ENCODE data around the gene VGF.
A peak's percentile ranks its signal among the peaks of the same experiment; 100 is the strongest.
"Not testable (repeated sequence)": the region's sequence is repeated elsewhere in the genome, so short reads cannot be mapped to it uniquely, and the experiment has no call there.

VGF gene

GRCh38 chr7:101165075-101165957 is at the start of gene VGF:
Gene VGF, minus strand, starts transcription at chr7:101165569. Its CDS starts 726 bp downstream, at chr7:101164843.
- TF ChIP-seq GATA1 (IDR thresholded peaks at IDR 0.05; ENCODE audit: low read depth, low read length) (no peak), POLR2A (IDR thresholded peaks at IDR 0.05; ENCODE audit: low read length) (no peak)
- peak; percentile 92 to 95 for DNase-seq

- no peak for TF ChIP-seq POLR2A (IDR thresholded peaks at IDR 0.05; ENCODE audit: low read length)
- TF ChIP-seq GATA1 (IDR thresholded peaks at IDR 0.05; ENCODE audit: low read depth, low read length) = no peak
- no peak for DNase-seq
Observed at GRCh38 chr7:101212014-101212413, 46.6 kb upstream of the VGF start.

- no peak for DNase-seq
- TF ChIP-seq GATA1 (IDR thresholded peaks at IDR 0.05; ENCODE audit: low read depth, low read length) = no peak
- TF ChIP-seq POLR2A (IDR thresholded peaks at IDR 0.05; ENCODE audit: low read length) = no peak
Observed at GRCh38 chr7:101211501-101211900, 46.1 kb upstream of the VGF start.

GRCh38 chr7:101210143-101210542 is 44.8 kb upstream of the VGF start:
- no peak for DNase-seq

GRCh38 chr7:101208794-101209193 is 43.4 kb upstream of the VGF start:
- no peak for DNase-seq
- TF ChIP-seq GATA1 (IDR thresholded peaks at IDR 0.05; ENCODE audit: low read depth, low read length) (no peak), POLR2A (IDR thresholded peaks at IDR 0.05; ENCODE audit: low read length) (no peak)

More at GRCh38 chr7:101210143-101210542, 44.8 kb upstream of the VGF start:
- TF ChIP-seq GATA1 (IDR thresholded peaks at IDR 0.05; ENCODE audit: low read depth, low read length) = no peak
- TF ChIP-seq POLR2A (IDR thresholded peaks at IDR 0.05; ENCODE audit: low read length) = no peak

GRCh38 chr7:101207459-101207858 is 42.1 kb upstream of the VGF start:
- no peak for TF ChIP-seq GATA1 (IDR thresholded peaks at IDR 0.05; ENCODE audit: low read depth, low read length)
- no peak for TF ChIP-seq POLR2A (IDR thresholded peaks at IDR 0.05; ENCODE audit: low read length)

GRCh38 chr7:101206665-101207042 is 41.3 kb upstream of the VGF start:
- DNase-seq = no peak
- no peak for TF ChIP-seq GATA1 (IDR thresholded peaks at IDR 0.05; ENCODE audit: low read depth, low read length)
- no peak for TF ChIP-seq POLR2A (IDR thresholded peaks at IDR 0.05; ENCODE audit: low read length)

More at GRCh38 chr7:101207459-101207858, 42.1 kb upstream of the VGF start:
- no peak for DNase-seq

- DNase-seq = no peak
- TF ChIP-seq GATA1 (IDR thresholded peaks at IDR 0.05; ENCODE audit: low read depth, low read length) = no peak
- no peak for TF ChIP-seq POLR2A (IDR thresholded peaks at IDR 0.05; ENCODE audit: low read length)
Observed at GRCh38 chr7:101205901-101206664, 40.7 kb upstream of the VGF start.

- not testable (repeated sequence) for DNase-seq
Observed at GRCh38 chr7:101203740-101204738, 38.7 kb upstream of the VGF start.

GRCh38 chr7:101202603-101202918 is 37.2 kb upstream of the VGF start:
- DNase-seq = no peak
- no peak for TF ChIP-seq GATA1 (IDR thresholded peaks at IDR 0.05; ENCODE audit: low read depth, low read length)
- TF ChIP-seq POLR2A (IDR thresholded peaks at IDR 0.05; ENCODE audit: low read length) = no peak

- no peak for DNase-seq
- TF ChIP-seq GATA1 (IDR thresholded peaks at IDR 0.05; ENCODE audit: low read depth, low read length) = no peak
- no peak for TF ChIP-seq POLR2A (IDR thresholded peaks at IDR 0.05; ENCODE audit: low read length)
Observed at GRCh38 chr7:101201695-101202602, 36.6 kb upstream of the VGF start.

GRCh38 chr7:101200862-101201599 is 35.7 kb upstream of the VGF start, which contains the start of gene MOGAT3:
Gene MOGAT3, minus strand, starts transcription at chr7:101201036. Its CDS starts 182 bp downstream, at chr7:101200854.
- TF ChIP-seq GATA1 (IDR thresholded peaks at IDR 0.05; ENCODE audit: low read depth, low read length) (no peak), POLR2A (IDR thresholded peaks at IDR 0.05; ENCODE audit: low read length) (no peak)
- DNase-seq = no peak
